HG02610 (cell line): ENCODE results near the gene PLA2G2E.
"Not testable (repeated sequence)": the region's sequence is repeated elsewhere in the genome, so short reads cannot be mapped to it uniquely, and the experiment has no call there.

ENCODE experiments used
- ATAC-seq: cut with Tn5 transposase; IDR thresholded peaks from one replicate; pipeline ENCODE4 v1.9.1; 2021; ENCODE audit warnings: mild to moderate bottlenecking, moderate library complexity; ENCODE audit not compliant: unreplicated experiment

The PLA2G2E gene

GRCh38 chr1:19934336-19934735 is 10.9 kb upstream of the PLA2G2E start:
- no peak for ATAC-seq

GRCh38 chr1:19932866-19933265 is 9.4 kb upstream of the PLA2G2E start:
- ATAC-seq = no peak

- not testable (repeated sequence) for ATAC-seq
These were observed 3.7 kb upstream of the PLA2G2E start for GRCh38 chr1:19927130-19927421.

- ATAC-seq = no peak
These were observed 3.1 kb upstream of the PLA2G2E start for GRCh38 chr1:19926296-19927129.

- no peak for ATAC-seq
These were observed 2.1 kb upstream of the PLA2G2E start for GRCh38 chr1:19925342-19926070.

- no peak for ATAC-seq
These were observed 533 bp upstream of the PLA2G2E start for GRCh38 chr1:19923953-19924346.

- no peak for ATAC-seq
These were observed 1.3 kb downstream of the PLA2G2E start for GRCh38 chr1:19922015-19922688.

- no peak for ATAC-seq
These were observed 2.1 kb downstream of the PLA2G2E start for GRCh38 chr1:19921310-19921709.

DNA sequence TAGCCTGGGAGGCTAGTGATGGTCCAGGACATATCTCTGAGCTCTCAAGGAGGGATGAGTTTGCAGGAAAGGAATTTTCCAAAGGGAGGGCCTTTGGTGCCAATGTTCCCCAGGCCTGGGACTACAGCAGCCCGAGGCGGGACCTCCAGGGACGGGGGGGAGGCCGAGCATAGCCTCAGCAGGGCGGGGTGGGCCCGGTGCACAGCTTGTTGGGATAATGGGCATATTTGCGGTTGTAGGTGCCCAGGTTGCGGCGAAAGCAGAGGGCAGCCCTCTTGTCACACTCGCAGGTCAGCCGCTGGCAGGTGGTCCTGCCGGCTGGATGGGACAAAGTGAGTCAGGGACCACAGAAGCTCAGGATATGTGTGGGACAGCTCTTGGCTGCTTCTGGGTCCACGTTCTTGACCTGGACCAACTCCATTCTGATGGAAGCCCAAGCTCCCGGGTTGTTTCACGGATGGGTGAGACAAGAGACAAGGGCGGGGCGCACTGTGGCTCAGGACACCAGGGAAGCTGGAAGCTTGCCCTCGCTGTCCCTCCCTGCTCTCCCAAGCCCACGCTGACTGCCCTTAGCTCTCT is 3.2 kb downstream of the PLA2G2E start:
- no peak for ATAC-seq

DNA sequence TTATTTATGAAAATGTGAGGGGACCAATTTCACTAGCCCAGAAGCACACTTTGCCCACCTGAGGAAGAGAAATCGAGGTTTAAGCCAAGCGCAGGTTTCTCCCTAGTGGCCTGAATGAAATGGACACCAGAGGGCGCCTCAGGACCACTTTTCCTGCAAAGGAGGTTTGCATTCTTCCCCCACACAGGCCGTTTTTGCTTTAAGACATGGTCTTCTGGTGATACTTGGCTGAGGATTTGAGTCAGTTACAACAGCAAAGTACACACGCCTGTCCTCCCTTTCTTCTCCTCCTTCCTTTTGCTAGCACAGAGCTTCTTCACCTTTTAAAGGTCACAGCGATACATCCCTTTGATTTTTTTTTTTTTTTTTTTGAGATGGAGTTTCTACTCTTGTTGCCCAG is 5.4 kb downstream of the PLA2G2E start:
- ATAC-seq = no peak

DNA sequence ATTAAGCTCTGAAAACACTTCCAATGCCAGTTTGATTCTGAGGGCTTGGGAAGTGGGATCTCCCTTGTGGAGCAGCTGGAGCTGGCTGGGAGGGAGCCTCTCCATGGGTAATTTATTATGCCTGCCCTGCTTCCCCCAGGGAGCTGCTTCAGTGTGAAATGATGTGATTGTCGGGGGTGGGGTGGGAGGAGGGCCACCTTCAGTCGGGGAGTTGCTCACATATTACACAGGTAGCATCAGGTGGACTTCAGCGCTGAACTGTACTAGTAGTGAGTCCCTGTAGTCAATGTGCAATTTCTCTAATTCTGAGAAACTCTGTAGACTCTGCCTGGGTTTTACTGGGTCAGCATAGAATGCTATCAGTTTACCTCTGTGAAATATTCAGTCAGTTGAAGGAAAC is 12.8 kb downstream of the PLA2G2E start:
- no peak for ATAC-seq

DNA sequence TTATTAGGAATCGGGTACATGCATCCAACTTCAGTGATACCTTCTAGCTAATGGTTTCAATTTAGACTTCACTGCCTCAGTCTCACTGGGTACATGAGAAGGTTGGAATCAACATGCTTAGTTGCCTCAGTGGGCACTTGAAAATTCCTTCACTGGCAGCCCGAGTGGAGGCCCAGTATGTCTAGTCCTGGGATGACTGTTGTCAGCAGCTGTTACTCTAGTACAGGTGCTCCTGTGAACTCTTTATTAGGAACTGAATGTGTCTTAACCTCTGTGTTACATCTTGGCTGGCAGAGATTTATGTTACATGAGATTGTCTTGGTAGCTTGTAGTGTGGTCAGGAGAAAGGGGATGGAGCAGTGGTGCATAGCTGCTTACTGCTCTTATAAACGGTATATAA is 13.4 kb downstream of the PLA2G2E start:
- ATAC-seq = no peak

DNA sequence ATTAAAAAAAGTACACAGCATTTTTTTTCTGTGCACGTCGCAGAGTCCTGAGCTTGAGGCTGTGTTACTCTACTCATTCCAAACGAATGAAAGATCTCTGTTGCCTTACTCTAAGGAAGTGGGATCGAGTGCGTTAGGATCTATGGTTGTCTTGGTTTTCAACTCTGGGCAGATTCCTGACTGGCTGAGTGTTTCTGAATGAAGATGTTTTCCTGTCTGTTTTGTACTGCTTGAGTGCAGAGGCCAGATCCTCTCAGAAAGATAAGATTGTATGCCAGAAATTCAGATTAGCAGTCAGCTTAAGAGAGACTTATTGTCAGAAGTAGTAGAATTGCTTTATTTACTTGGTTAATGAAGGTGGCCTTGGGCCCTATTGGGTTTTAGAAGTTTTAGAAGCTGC is 14.0 kb downstream of the PLA2G2E start:
- ATAC-seq = no peak

DNA sequence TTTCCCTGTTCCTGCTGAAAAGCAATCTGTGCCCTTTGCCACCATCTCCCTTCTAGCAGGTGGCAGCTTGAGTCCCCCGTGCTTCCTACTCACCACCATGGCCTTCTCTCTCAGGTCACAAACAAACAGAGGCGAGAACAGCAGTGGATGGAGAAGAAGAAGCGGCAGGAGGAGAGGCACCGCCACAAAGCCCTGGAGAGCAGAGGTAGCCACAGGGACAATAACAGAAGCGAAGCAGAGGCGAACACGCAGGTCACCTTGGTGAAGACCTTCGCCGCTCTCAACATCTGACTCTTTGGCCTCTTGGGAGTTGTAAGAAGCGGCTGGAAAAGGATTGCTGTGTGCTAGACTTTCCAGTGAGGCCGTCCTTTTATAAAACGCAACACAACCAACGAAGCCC is 16.0 kb downstream of the PLA2G2E start:
- no peak for ATAC-seq

GRCh38 chr1:19903621-19904020 is 19.8 kb downstream of the PLA2G2E start:
- no peak for ATAC-seq

DNA sequence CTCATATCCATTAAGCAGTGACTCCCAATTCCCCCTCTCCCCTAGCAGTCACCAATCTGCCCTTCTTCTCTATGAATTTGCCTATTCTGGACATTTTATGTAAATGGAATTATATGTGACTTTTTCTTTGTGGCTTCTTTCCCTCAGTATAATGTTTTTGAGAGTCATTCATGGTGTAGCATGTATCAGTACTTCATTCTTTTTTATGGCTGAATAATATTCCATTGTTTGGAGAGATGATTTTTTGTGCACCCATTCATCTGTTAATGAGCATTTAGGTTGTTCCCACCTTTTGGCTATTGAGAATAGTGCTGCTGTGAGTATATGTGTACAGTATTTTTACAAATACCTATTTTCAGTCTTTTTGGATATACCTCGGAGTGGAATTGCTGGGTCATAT is 21.8 kb downstream of the PLA2G2E start:
- ATAC-seq = no peak

DNA sequence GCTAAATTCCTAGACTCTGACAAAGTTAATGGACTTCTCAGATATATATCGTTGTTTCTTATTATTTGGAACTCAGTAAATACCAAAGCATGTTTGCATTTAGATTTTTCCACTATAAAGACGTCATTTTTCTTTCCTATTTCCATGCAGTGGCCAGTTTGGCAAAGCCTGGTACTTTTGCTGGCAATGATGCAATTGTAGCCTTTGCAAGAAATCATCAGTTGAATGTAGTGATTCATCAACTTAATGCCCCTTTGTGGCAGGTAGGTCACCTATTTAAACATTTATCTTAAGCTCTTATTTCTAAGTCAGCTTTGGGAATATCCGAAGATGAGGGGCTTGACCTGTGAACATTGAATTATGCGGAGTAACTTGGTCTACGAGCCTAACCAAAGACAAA is 29.2 kb downstream of the PLA2G2E start:
- no peak for ATAC-seq

DNA sequence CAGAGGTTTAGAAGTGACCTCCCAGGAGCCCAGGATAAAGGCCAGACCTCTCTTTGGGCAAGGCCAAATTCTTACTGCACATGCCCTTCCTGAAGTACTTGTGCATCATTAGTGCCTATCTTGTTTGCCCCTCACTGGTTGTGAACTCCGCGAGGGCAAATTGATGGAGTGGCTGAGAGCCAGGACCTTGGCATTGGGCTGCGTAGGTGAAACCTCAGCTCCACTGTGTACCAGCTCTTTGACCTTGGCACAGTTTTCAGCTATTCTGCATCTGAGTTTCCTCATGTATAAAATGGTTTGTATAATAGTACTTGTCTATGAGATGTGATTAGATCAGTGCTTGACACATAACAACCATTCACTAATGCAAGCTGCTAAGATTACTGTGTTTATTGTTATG is 29.7 kb downstream of the PLA2G2E start:
- ATAC-seq = no peak

- ATAC-seq = no peak
These were observed 30.7 kb downstream of the PLA2G2E start for GRCh38 chr1:19892628-19893168.

DNA sequence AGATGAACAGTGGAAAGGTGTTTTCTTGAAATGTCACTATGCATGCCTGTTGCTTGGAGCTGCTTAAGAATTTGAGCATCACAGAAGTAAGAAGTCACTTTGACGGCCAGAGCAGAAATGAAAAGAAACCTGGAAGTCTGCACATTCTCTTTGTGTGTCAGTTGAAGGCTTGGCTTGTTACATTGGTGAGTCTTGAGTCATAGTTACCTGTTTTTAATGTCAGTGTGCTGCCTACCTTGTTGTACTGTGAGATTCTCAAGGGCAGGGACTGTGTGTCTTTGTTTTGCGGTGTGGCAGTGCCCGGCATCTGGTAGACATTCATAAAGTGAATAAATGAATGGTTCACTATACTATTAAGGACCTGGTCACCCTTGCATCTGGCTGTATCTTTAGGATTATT is 31.3 kb downstream of the PLA2G2E start:
- ATAC-seq = no peak

DNA sequence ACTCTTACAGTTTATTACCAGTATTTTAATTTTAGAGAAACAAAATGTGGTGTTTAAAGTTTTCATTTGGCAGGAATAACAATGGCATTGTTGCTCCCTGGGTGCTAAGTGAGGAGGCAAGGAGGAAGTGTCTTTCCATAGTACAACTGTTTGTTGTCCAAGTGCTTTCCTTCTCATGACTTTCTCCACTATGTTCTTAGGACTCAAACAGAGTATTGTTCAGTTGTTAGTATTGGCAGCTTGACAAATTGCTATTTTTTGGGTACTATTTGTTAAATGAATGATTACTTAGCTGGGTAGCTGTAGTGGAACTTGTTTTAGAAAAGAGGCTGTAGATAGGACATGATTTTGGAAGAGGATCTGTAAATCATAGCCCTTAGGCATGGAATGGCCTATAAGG is 33.8 kb downstream of the PLA2G2E start:
- no peak for ATAC-seq
